HCT116 (cell line): ENCODE results near the gene ENOX1. TPM values are rescaled to one million over a fixed set of nuclear protein-coding genes. Genes with fewer than 3 reads are reported as not detected.

Experiments
- ATAC-seq: fragments of 200-7000 bp; cut with Tn5 transposase; 2 replicates; pipeline ENCODE4 v1.9.1; 2020; ENCODE audit warnings: mild to moderate bottlenecking, moderate library complexity
- BruUV-seq: library from RNA; stranded (reverse); fragments of 400-500 nt; replicated peaks from 2 replicates; lab custom pipeline; 2021; lab: Mats Ljungman, UMichigan
- CTCF ChIA-PET: fragments of 300-600 bp; sonication (Branson Sonifier 250); formaldehyde crosslinking; loops from one replicate; lab custom pipeline; 2021; ENCODE audit warnings: antibody characterized with exemption; lab: Charles Lee
- POLR2A ChIA-PET: fragments of 300-600, 350-600 bp; sonication (Branson Sonifier 250); formaldehyde crosslinking; loops from one replicate; lab custom pipeline; 2021; ENCODE audit warnings: antibody characterized with exemption; lab: Charles Lee
- RAD21 ChIA-PET, 2 experiments: fragments of 300-600 bp; sonication (Branson Sonifier 250); formaldehyde crosslinking; loops; one replicate each; lab custom pipeline; 2023; ENCODE audit warnings: low total read pairs in 2 of 2; ENCODE audit not compliant: uncharacterized antibody in 2 of 2, unreplicated experiment in 2 of 2, low non-redundant PET in 1 of 2; lab: Charles Lee
- DNase-seq: peaks from one replicate; pipeline ENCODE4 v3.0.0-alpha.2; 2010; ENCODE audit warnings: low read depth, low spot score
- H2AFZ ChIP-seq: fragments of 200-600 bp; shearing (Covaris generic), sonication (generic); 2 replicates; pipeline ENCODE4 v1.6.1; 2017; ENCODE audit warnings: low read depth, mixed run types, mixed read lengths, antibody characterized with exemption, low read length; ENCODE audit not compliant: poor library complexity, severe bottlenecking
- H3K27ac ChIP-seq: 2 replicates; pipeline ENCODE4 v1.5.1; 2012; ENCODE audit warnings: low read depth, low read length
- H3K27me3 ChIP-seq: fragments of 200-600 bp; sonication (generic); 2 replicates; pipeline ENCODE4 v1.6.1; 2016; ENCODE audit warnings: mixed run types, low read length, mixed read lengths; ENCODE audit not compliant: insufficient read depth
- H3K36me3 ChIP-seq, 2 experiments: fragments of 200-500 bp in 1 of 2; fragments of 200-600 bp in 1 of 2; sonication (Bioruptor generic) in 1 of 2; sonication (generic) in 1 of 2; 2 replicates each; pipeline versions ENCODE4 v1.5.1 to v1.6.1; 2014 to 2016; ENCODE audit warnings: low read length in 2 of 2, inconsistent platforms in 1 of 2, mixed read lengths in 1 of 2, mixed run types in 1 of 2; ENCODE audit not compliant: insufficient read depth in 2 of 2, control insufficient read depth in 1 of 2
- H3K4me1 ChIP-seq, 2 experiments: fragments of 200-600 bp in 1 of 2; sonication (generic) in 1 of 2; 2 replicates each; pipeline versions ENCODE4 v1.5.1 to v1.6.1; 2012 to 2017; ENCODE audit warnings: low read length in 2 of 2, inconsistent platforms in 1 of 2, mild to moderate bottlenecking in 1 of 2, mixed read lengths in 1 of 2, mixed run types in 1 of 2, moderate library complexity in 1 of 2; ENCODE audit not compliant: insufficient read depth in 2 of 2, control insufficient read depth in 1 of 2
- H3K4me2 ChIP-seq: fragments of 200-600 bp; sonication (generic); 2 replicates; pipeline ENCODE4 v1.6.1; 2017; ENCODE audit warnings: mixed run types, low read length, mixed read lengths
- H3K4me3 ChIP-seq, 2 experiments: fragments of 200-600 bp in 1 of 2; sonication (generic) in 1 of 2; replicated peaks in 1 of 2; 2 replicates each; pipeline ENCODE4 v1.5.1; 2011 to 2016; ENCODE audit warnings: low read length in 2 of 2, control low read depth in 1 of 2, low read depth in 1 of 2, mild to moderate bottlenecking in 1 of 2, mixed read lengths in 1 of 2, mixed run types in 1 of 2
- H3K79me2 ChIP-seq: fragments of 200-600 bp; sonication (generic); 2 replicates; pipeline ENCODE4 v1.6.1; 2017; ENCODE audit warnings: mild to moderate bottlenecking, mixed run types, low read length, moderate library complexity, mixed read lengths; ENCODE audit not compliant: insufficient read depth
- H3K9ac ChIP-seq: fragments of 200-600 bp; sonication (generic); 2 replicates; pipeline ENCODE4 v1.6.1; 2016; ENCODE audit warnings: low read length, mixed read lengths
- H3K9me2 ChIP-seq: fragments of 200-600 bp; sonication (generic), shearing (Covaris generic); 2 replicates; pipeline ENCODE4 v1.6.1; 2017; ENCODE audit warnings: mixed run types, mild to moderate bottlenecking, moderate library complexity; ENCODE audit not compliant: insufficient read depth
- H3K9me3 ChIP-seq, 2 experiments: fragments of 200-500 bp in 1 of 2; fragments of 200-600 bp in 1 of 2; sonication (Bioruptor generic) in 1 of 2; sonication (generic) in 1 of 2; 2 replicates each; pipeline ENCODE4 v1.6.1; 2014 to 2017; ENCODE audit warnings: low read length in 2 of 2, mixed read lengths in 2 of 2, inconsistent platforms in 1 of 2, low read depth in 1 of 2, mild to moderate bottlenecking in 1 of 2, mixed run types in 1 of 2, moderate library complexity in 1 of 2; ENCODE audit not compliant: control insufficient read depth in 1 of 2, insufficient read depth in 1 of 2
- H4K20me1 ChIP-seq: fragments of 200-600 bp; sonication (generic), shearing (Covaris generic); 2 replicates; pipeline ENCODE4 v1.6.1; 2017; ENCODE audit warnings: mixed run types, mild to moderate bottlenecking, moderate library complexity; ENCODE audit not compliant: insufficient read depth
- EGR1 ChIP-seq: IDR thresholded peaks from 2 replicates; pipeline ENCODE4 v1.6.1; 2012; ENCODE audit warnings: low read depth
- EZH2phosphoT487 ChIP-seq: fragments of 200-600 bp; IDR thresholded peaks from 2 replicates; pipeline ENCODE4 v1.6.1; 2018; ENCODE audit warnings: antibody characterized with exemption, borderline replicate concordance
- JUND ChIP-seq: IDR thresholded peaks from 2 replicates; pipeline ENCODE4 v1.6.1; 2012
- REST ChIP-seq: IDR thresholded peaks from 2 replicates; pipeline ENCODE4 v1.6.1; 2012; ENCODE audit warnings: low read depth
- ZBTB33 ChIP-seq: IDR thresholded peaks from 2 replicates; pipeline ENCODE4 v1.6.1; 2011; ENCODE audit warnings: mild to moderate bottlenecking, low read length, moderate library complexity; ENCODE audit not compliant: insufficient replicate concordance; ENCODE audit errors: extremely low read depth
- ZFX ChIP-seq: fragments of 450-650 bp; IDR thresholded peaks from 2 replicates; pipeline ENCODE4 v1.6.1; 2017
- ZNF274 ChIP-seq: fragments of 200-500 bp; sonication (Bioruptor generic); IDR thresholded peaks from 2 replicates; pipeline ENCODE4 v1.6.1; 2014; ENCODE audit warnings: mild to moderate bottlenecking, low read depth, low read length, inconsistent platforms
- intact Hi-C: fragments of 100-400 bp; cut with micrococcal nuclease; formaldehyde crosslinking; loops from 2 replicates; pipeline ENCODE4 v1.10.0; 2022
- total RNA-seq: library from RNA; stranded (reverse); gene quantifications from one replicate; pipeline ENCODE4 v1.2.1, GENCODE V29; 2021; ENCODE audit not compliant: unreplicated experiment

The ENOX1 gene
- total RNA-seq, 1 experiment from 2014 or later: 4.5 TPM

DNA sequence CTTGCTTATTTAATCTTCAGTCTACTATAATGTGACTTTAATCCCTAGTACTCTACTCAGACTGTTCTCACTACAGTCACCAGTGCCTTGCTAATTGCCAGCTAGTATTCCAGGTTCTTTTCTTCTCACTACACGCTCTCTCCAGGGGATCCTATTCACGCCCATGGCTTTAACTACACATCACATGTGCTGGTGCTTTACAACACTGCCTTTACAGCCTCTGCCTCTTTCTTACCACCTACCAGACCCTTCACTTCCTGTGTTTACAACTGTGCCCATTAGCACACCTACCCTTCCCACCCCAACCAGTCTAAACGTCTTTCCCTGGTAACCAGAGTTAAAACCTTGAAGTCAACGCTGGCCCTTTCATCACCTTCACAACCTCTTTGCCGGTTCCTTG is 513.9 kb downstream of the ENOX1 start:
- no peak for DNase-seq
- Histone ChIP-seq H3K79me2 (no peaks in the 10 kb centered on the region), H3K36me3 (no peaks in the 10 kb centered on the region), H3K9ac (no peak overlapping the region), H3K27ac (no peak overlapping the region), H3K27me3 (no peaks in the 10 kb centered on the region; the same call in 1 of the 2 replicates), H3K9me2 (no peaks in the 10 kb centered on the region), H3K4me3 (no peak overlapping the region), H2AFZ (no peak overlapping the region), H3K4me2 (no peak overlapping the region), H4K20me1 (no peaks in the 10 kb centered on the region), H3K9me3 (no peaks in the 10 kb centered on the region), H3K4me1 (no peaks in the 10 kb centered on the region)
- no peak for ATAC-seq
- TF ChIP-seq EZH2phosphoT487 (no peak), JUND (no peak), ZFX (no peak), REST (no peak), EGR1 (no peak)
- ChIA-PET CTCF (no interaction called here), RAD21 (no interaction called here), POLR2A (no interaction called here)
- intact Hi-C loops: no loop called here
- BruUV-seq: no TSS peak

- Histone ChIP-seq H3K79me2 (no peaks in the 10 kb centered on the region), H3K9me2 (no peaks in the 10 kb centered on the region), H3K27me3 (no peaks in the 10 kb centered on the region; the same call in 1 of the 2 replicates), H3K36me3 (no peaks in the 10 kb centered on the region), H3K9ac (no peak overlapping the region), H3K9me3 (no peaks in the 10 kb centered on the region), H2AFZ (no peak overlapping the region), H3K4me2 (no peak overlapping the region), H3K27ac (no peak overlapping the region), H3K4me3 (no peak overlapping the region), H4K20me1 (no peaks in the 10 kb centered on the region), H3K4me1 (no peaks in the 10 kb centered on the region)
- TF ChIP-seq JUND (no peak), ZNF274 (no peak), ZBTB33 (no peak)
- POLR2A ChIA-PET: no interaction called here
- no peak for DNase-seq
- CTCF ChIA-PET: no interaction called here
- intact Hi-C loops: no loop called here
- no peak for ATAC-seq
- no TSS peak for BruUV-seq
- RAD21 ChIA-PET: no interaction called here
Measured at GRCh38 chr13:43271152-43271551, 515.6 kb downstream of the ENOX1 start.
